ENCODE results near the gene NAT16. TPM values are rescaled to one million over a fixed set of nuclear protein-coding genes. Genes with fewer than 3 reads are reported as not detected.
A peak's percentile ranks its signal among the peaks of the same experiment; 100 is the strongest.

NAT16 gene
- total RNA-seq, 1 donor from 2014 or later, result not detected

GRCh38 chr7:101126651-101127459 lies 53.2 kb downstream of the NAT16 start, which contains the start of gene SERPINE1:
Gene SERPINE1, plus strand, starts transcription at chr7:101127104. Its CDS starts 1,290 bp downstream, at chr7:101128394.
- H3K27me3 ChIP-seq (ENCODE audit: control insufficient read depth, insufficient read depth, low read length), result no peaks in the 10 kb centered on the region
- peak; percentile 98 for DNase-seq (ENCODE audit: low read depth)
- peak within 1 kb of the TSS; percentile 52 for H3K4me3 ChIP-seq (ENCODE audit: low read depth, low read length)
- TF ChIP-seq, protein P1, sequence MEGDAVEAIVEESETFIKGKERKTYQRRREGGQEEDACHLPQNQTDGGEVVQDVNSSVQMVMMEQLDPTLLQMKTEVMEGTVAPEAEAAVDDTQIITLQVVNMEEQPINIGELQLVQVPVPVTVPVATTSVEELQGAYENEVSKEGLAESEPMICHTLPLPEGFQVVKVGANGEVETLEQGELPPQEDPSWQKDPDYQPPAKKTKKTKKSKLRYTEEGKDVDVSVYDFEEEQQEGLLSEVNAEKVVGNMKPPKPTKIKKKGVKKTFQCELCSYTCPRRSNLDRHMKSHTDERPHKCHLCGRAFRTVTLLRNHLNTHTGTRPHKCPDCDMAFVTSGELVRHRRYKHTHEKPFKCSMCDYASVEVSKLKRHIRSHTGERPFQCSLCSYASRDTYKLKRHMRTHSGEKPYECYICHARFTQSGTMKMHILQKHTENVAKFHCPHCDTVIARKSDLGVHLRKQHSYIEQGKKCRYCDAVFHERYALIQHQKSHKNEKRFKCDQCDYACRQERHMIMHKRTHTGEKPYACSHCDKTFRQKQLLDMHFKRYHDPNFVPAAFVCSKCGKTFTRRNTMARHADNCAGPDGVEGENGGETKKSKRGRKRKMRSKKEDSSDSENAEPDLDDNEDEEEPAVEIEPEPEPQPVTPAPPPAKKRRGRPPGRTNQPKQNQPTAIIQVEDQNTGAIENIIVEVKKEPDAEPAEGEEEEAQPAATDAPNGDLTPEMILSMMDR (IDR thresholded peaks at IDR 0.05; ENCODE audit: insufficient read depth, low read length, poor library complexity, severe bottlenecking), result peak; percentile 31
- no peaks in the 10 kb centered on the region for H3K36me3 ChIP-seq (ENCODE audit: control insufficient read depth, insufficient read depth, low read length)

DNA sequence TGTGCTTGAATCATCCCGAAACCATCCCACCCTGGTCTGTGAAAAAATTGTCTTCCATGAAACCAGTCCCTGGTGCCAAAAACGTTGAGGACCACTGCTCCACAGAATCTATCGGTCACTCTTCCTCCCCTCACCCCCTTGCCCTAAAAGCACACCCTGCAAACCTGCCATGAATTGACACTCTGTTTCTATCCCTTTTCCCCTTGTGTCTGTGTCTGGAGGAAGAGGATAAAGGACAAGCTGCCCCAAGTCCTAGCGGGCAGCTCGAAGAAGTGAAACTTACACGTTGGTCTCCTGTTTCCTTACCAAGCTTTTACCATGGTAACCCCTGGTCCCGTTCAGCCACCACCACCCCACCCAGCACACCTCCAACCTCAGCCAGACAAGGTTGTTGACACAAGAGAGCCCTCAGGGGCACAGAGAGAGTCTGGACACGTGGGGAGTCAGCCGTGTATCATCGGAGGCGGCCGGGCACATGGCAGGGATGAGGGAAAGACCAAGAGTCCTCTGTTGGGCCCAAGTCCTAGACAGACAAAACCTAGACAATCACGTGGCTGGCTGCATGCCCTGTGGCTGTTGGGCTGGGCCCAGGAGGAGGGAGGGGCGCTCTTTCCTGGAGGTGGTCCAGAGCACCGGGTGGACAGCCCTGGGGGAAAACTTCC lies 54.0 kb downstream of the NAT16 start:
- peak; percentile 65 for DNase-seq (ENCODE audit: low read depth)
- no peak overlapping the region for H3K4me3 ChIP-seq (ENCODE audit: low read depth, low read length)
- H3K36me3 ChIP-seq (ENCODE audit: control insufficient read depth, insufficient read depth, low read length), result no peaks in the 10 kb centered on the region
- H3K27me3 ChIP-seq (ENCODE audit: control insufficient read depth, insufficient read depth, low read length), result no peaks in the 10 kb centered on the region
- TF ChIP-seq, protein P1 (IDR thresholded peaks at IDR 0.05; ENCODE audit: insufficient read depth, low read length, poor library complexity, severe bottlenecking), result no peak

DNA sequence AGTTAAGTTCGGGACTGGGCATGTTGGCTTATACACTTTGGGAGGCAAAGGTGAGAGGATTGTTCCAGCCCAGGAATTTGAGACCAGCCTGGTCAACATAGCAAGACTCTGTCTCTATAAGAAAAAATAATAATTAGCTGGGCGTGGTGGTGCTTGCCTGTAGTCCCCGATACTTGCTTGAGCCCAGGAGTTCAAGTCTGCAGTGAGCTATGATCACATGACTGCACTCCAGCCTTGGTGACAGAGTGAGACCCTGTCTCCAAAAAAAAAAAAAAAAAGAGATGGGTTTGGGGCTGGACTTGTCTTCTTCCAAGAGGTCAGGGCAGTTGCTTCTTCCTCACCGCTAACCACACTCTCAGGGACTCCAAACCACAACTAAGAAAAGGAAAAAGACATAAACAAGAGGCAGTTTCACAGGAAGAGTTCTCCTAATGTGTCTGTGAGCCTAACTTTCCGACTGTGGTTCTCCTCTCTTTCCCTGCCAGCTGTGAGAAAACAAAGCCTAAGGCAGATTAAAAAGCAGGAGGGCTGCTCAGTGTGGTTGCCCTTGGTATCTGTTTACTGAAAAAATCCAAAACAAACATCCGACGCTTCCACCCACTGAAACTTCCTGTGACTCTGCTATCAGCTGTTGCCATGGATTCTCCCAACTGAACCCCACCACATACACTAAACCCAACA lies 55.6 kb downstream of the NAT16 start:
- TF ChIP-seq, protein P1 (IDR thresholded peaks at IDR 0.05; ENCODE audit: insufficient read depth, low read length, poor library complexity, severe bottlenecking), result no peak
- no peaks in the 10 kb centered on the region for H3K27me3 ChIP-seq (ENCODE audit: control insufficient read depth, insufficient read depth, low read length)
- no peak overlapping the region for H3K4me3 ChIP-seq (ENCODE audit: low read depth, low read length)
- peak; percentile 70 for DNase-seq (ENCODE audit: low read depth)
- no peaks in the 10 kb centered on the region for H3K36me3 ChIP-seq (ENCODE audit: control insufficient read depth, insufficient read depth, low read length)

GRCh38 chr7:101123703-101124068 lies 56.4 kb downstream of the NAT16 start:
- Histone ChIP-seq H3K4me3 (ENCODE audit: low read depth, low read length) (no peak overlapping the region), H3K36me3 (ENCODE audit: control insufficient read depth, insufficient read depth, low read length) (no peaks in the 10 kb centered on the region), H3K27me3 (ENCODE audit: control insufficient read depth, insufficient read depth, low read length) (no peaks in the 10 kb centered on the region)
- TF ChIP-seq, protein P1 (IDR thresholded peaks at IDR 0.05; ENCODE audit: insufficient read depth, low read length, poor library complexity, severe bottlenecking), result no peak
- no peak for DNase-seq (ENCODE audit: low read depth)

GRCh38 chr7:101122933-101123702 lies 57.0 kb downstream of the NAT16 start:
- Histone ChIP-seq H3K36me3 (ENCODE audit: control insufficient read depth, insufficient read depth, low read length) (no peaks in the 10 kb centered on the region), H3K4me3 (ENCODE audit: low read depth, low read length) (no peak overlapping the region), H3K27me3 (ENCODE audit: control insufficient read depth, insufficient read depth, low read length) (no peaks in the 10 kb centered on the region)
- no peak for DNase-seq (ENCODE audit: low read depth)
- TF ChIP-seq, protein P1 (IDR thresholded peaks at IDR 0.05; ENCODE audit: insufficient read depth, low read length, poor library complexity, severe bottlenecking), result no peak
